OCI-LY1 (cell line): ENCODE measurements around the gene TANGO6.

Source experiments
- H2AFZ ChIP-seq: fragments of 200-600 bp; sonication (generic), shearing (Covaris generic); 2 replicates; pipeline ENCODE4 v1.6.0; 2014; ENCODE audit warnings: antibody characterized with exemption, mild to moderate bottlenecking, low read length
- H3F3A ChIP-seq: fragments of 200-600 bp; sonication (generic), shearing (Covaris generic); 2 replicates; pipeline ENCODE4 v1.6.0; 2014; ENCODE audit warnings: mild to moderate bottlenecking, antibody characterized with exemption, low read length, moderate library complexity; ENCODE audit not compliant: insufficient read depth
- H3K27ac ChIP-seq: fragments of 200-600 bp; sonication (generic); 2 replicates; pipeline ENCODE4 v1.5.1; 2014; ENCODE audit warnings: low read length, mixed run types, mild to moderate bottlenecking, low read depth; ENCODE audit not compliant: poor library complexity, severe bottlenecking
- H3K27me3 ChIP-seq: fragments of 200-600 bp; sonication (generic); 2 replicates; pipeline ENCODE4 v1.6.0; 2014; ENCODE audit warnings: antibody characterized with exemption, mild to moderate bottlenecking, low read length, moderate library complexity; ENCODE audit not compliant: insufficient read depth
- H3K36me3 ChIP-seq: fragments of 200-600 bp; sonication (generic); 2 replicates; pipeline ENCODE4 v1.6.1; 2014; ENCODE audit warnings: mild to moderate bottlenecking, antibody characterized with exemption, low read length, moderate library complexity, mixed read lengths; ENCODE audit not compliant: insufficient read depth
- H3K4me1 ChIP-seq: fragments of 200-600 bp; sonication (generic); 2 replicates; pipeline ENCODE4 v1.5.1; 2014; ENCODE audit warnings: mild to moderate bottlenecking, low read length, moderate library complexity; ENCODE audit not compliant: insufficient read depth, severe bottlenecking
- H3K4me2 ChIP-seq: fragments of 200-600 bp; sonication (generic), shearing (Covaris generic); 2 replicates; pipeline ENCODE4 v1.6.1; 2014; ENCODE audit warnings: low read length
- H3K4me3 ChIP-seq: fragments of 200-600 bp; sonication (generic); 2 replicates; pipeline ENCODE4 v1.5.1; 2014; ENCODE audit warnings: low read length, low read depth, mild to moderate bottlenecking, mixed read lengths; ENCODE audit not compliant: poor library complexity, severe bottlenecking
- H3K79me2 ChIP-seq: fragments of 200-600 bp; shearing (Covaris generic); 2 replicates; pipeline ENCODE4 v1.6.1; 2016; ENCODE audit warnings: mixed run types, low read length, mixed read lengths; ENCODE audit not compliant: insufficient read depth
- H3K9ac ChIP-seq: fragments of 200-600 bp; sonication (generic), shearing (Covaris generic); 2 replicates; pipeline ENCODE4 v1.6.1; 2014; ENCODE audit warnings: mild to moderate bottlenecking, low read length, mixed read lengths
- H3K9me2 ChIP-seq: fragments of 200-600 bp; sonication (generic), shearing (Covaris generic); 2 replicates; pipeline ENCODE4 v1.6.1; 2014; ENCODE audit warnings: low read depth, mild to moderate bottlenecking, low read length, mixed read lengths
- H3K9me3 ChIP-seq: fragments of 200-600 bp; shearing (Covaris generic); 2 replicates; pipeline ENCODE4 v1.6.1; 2014; ENCODE audit warnings: low read length, mixed read lengths
- H4K20me1 ChIP-seq: fragments of 200-600 bp; sonication (generic), shearing (Covaris generic); 2 replicates; pipeline ENCODE4 v1.6.0; 2016; ENCODE audit warnings: mild to moderate bottlenecking, low read length; ENCODE audit not compliant: insufficient read depth
- EZH2 ChIP-seq: fragments of 200-600 bp; sonication (generic), shearing (Covaris generic); IDR thresholded peaks from 2 replicates; pipeline ENCODE4 v1.8.0; 2017; ENCODE audit warnings: borderline replicate concordance, mixed run types, mild to moderate bottlenecking, antibody characterized with exemption, low read length, moderate library complexity, mixed read lengths
- TF ChIP-seq, protein P1 (sequence below): fragments of 200-600 bp; sonication (generic), shearing (Covaris generic); IDR thresholded peaks from 2 replicates; pipeline ENCODE4 v1.5.1; 2017; ENCODE audit warnings: mild to moderate bottlenecking, antibody characterized with exemption, low read length, moderate library complexity, mixed read lengths

The TANGO6 gene

GRCh38 chr16:69077251-69077650 is 233.9 kb downstream of the TANGO6 start:
- no peaks in the 10 kb centered on the region for H3K9me2 ChIP-seq
- no peak overlapping the region for H3K4me2 ChIP-seq
- no peaks in the 10 kb centered on the region for H3K79me2 ChIP-seq
- H3K27me3 ChIP-seq, result no peaks in the 10 kb centered on the region
- no peak overlapping the region for H3K4me3 ChIP-seq
- no peak overlapping the region for H3K27ac ChIP-seq
- H3F3A ChIP-seq, result no peaks in the 10 kb centered on the region
- H3K4me1 ChIP-seq, result no peaks in the 10 kb centered on the region
- no peak overlapping the region for H3K9ac ChIP-seq
- H2AFZ ChIP-seq, result no peak overlapping the region
- H3K9me3 ChIP-seq, result no peaks in the 10 kb centered on the region
- TF ChIP-seq, protein P1, sequence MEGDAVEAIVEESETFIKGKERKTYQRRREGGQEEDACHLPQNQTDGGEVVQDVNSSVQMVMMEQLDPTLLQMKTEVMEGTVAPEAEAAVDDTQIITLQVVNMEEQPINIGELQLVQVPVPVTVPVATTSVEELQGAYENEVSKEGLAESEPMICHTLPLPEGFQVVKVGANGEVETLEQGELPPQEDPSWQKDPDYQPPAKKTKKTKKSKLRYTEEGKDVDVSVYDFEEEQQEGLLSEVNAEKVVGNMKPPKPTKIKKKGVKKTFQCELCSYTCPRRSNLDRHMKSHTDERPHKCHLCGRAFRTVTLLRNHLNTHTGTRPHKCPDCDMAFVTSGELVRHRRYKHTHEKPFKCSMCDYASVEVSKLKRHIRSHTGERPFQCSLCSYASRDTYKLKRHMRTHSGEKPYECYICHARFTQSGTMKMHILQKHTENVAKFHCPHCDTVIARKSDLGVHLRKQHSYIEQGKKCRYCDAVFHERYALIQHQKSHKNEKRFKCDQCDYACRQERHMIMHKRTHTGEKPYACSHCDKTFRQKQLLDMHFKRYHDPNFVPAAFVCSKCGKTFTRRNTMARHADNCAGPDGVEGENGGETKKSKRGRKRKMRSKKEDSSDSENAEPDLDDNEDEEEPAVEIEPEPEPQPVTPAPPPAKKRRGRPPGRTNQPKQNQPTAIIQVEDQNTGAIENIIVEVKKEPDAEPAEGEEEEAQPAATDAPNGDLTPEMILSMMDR, result no peak
- TF ChIP-seq EZH2, result no peak
- no peaks in the 10 kb centered on the region for H4K20me1 ChIP-seq
- H3K36me3 ChIP-seq, result no peaks in the 10 kb centered on the region

- Histone ChIP-seq H3K4me3 (no peak overlapping the region), H2AFZ (no peak overlapping the region), H3K9ac (no peak overlapping the region), H3K27ac (no peak overlapping the region), H3K4me2 (no peak overlapping the region), H4K20me1 (no peaks in the 10 kb centered on the region), H3K36me3 (no peaks in the 10 kb centered on the region), H3K79me2 (no peaks in the 10 kb centered on the region), H3K27me3 (no peaks in the 10 kb centered on the region), H3K9me2 (no peaks in the 10 kb centered on the region), H3K9me3 (no peaks in the 10 kb centered on the region), H3F3A (no peaks in the 10 kb centered on the region), H3K4me1 (no peaks in the 10 kb centered on the region)
- TF ChIP-seq EZH2, result no peak
- TF ChIP-seq, protein P1, result no peak
Observed at GRCh38 chr16:69078073-69078472, 234.7 kb downstream of the TANGO6 start.

DNA sequence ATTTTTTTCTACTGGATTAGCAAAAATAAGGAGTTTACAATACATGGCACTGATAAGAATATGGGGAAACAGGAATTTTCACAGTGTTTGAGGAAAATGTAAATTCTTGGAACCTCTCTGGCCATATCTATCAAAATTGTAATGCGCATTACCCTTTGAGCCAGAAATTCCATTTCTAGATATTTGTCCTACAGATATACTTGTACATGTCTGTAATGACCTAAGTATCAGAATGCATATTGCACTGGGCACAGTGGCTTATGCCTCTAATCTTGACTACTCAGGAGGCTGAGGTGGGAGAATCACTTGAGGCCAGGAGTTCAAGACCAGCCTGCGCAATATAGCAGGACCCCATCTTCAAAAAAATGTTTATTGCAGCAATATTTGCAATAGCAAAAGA is 236.4 kb downstream of the TANGO6 start:
- Histone ChIP-seq H3K4me2 (no peak overlapping the region), H3K27me3 (no peaks in the 10 kb centered on the region), H3K4me3 (no peak overlapping the region), H3K79me2 (no peaks in the 10 kb centered on the region), H3K27ac (no peak overlapping the region), H2AFZ (no peak overlapping the region), H3K9me3 (no peaks in the 10 kb centered on the region), H3K9me2 (no peaks in the 10 kb centered on the region), H3K36me3 (no peaks in the 10 kb centered on the region), H3F3A (no peaks in the 10 kb centered on the region), H3K9ac (no peak overlapping the region), H3K4me1 (no peaks in the 10 kb centered on the region), H4K20me1 (no peaks in the 10 kb centered on the region)
- TF ChIP-seq EZH2, result no peak
- TF ChIP-seq, protein P1, result no peak
